DOHH2 (cell line): ENCODE results near the gene HHATL.

Source experiments
- H3F3A ChIP-seq: fragments of 200-600 bp; sonication (generic), shearing (Covaris generic); 2 replicates; pipeline ENCODE4 v1.6.0; 2016; ENCODE audit warnings: antibody characterized with exemption, mild to moderate bottlenecking; ENCODE audit not compliant: control insufficient read depth, insufficient read depth
- H3K27ac ChIP-seq: fragments of 200-600 bp; sonication (generic); 2 replicates; pipeline ENCODE4 v1.5.1; 2014; ENCODE audit warnings: low read depth, mild to moderate bottlenecking, low read length, moderate library complexity
- H3K27me3 ChIP-seq: fragments of 200-600 bp; sonication (generic); 2 replicates; pipeline ENCODE4 v1.6.1; 2014; ENCODE audit warnings: mild to moderate bottlenecking, low read length, mixed read lengths; ENCODE audit not compliant: control insufficient read depth
- H3K36me3 ChIP-seq: fragments of 200-600 bp; sonication (generic); 2 replicates; pipeline ENCODE4 v1.6.1; 2014; ENCODE audit warnings: mild to moderate bottlenecking, low read length, moderate library complexity, mixed read lengths; ENCODE audit not compliant: control insufficient read depth
- H3K4me1 ChIP-seq: fragments of 200-600 bp; sonication (generic); 2 replicates; pipeline ENCODE4 v1.6.1; 2014; ENCODE audit warnings: mild to moderate bottlenecking, low read length, mixed read lengths; ENCODE audit not compliant: control insufficient read depth
- H3K4me2 ChIP-seq: fragments of 200-600 bp; sonication (generic); 2 replicates; pipeline ENCODE4 v1.6.0; 2014; ENCODE audit warnings: mild to moderate bottlenecking, low read length, moderate library complexity
- H3K4me3 ChIP-seq: fragments of 200-600 bp; sonication (generic); 2 replicates; pipeline ENCODE4 v1.5.1; 2014; ENCODE audit warnings: mild to moderate bottlenecking, low read length, mixed read lengths
- H3K79me2 ChIP-seq: fragments of 200-600 bp; sonication (generic); 2 replicates; pipeline ENCODE4 v1.6.1; 2014; ENCODE audit warnings: mild to moderate bottlenecking, low read length, mixed read lengths; ENCODE audit not compliant: control insufficient read depth
- H3K9me2 ChIP-seq: fragments of 200-600 bp; sonication (generic); replicated peaks from 2 replicates; pipeline ENCODE4 v1.6.1; 2014; ENCODE audit warnings: mild to moderate bottlenecking, low read length, mixed read lengths; ENCODE audit not compliant: control insufficient read depth
- H3K9me3 ChIP-seq: fragments of 200-600 bp; sonication (generic); 2 replicates; pipeline ENCODE4 v1.6.1; 2014; ENCODE audit warnings: antibody characterized with exemption, low read length, mixed read lengths; ENCODE audit not compliant: control insufficient read depth, insufficient read depth
- H4K20me1 ChIP-seq: fragments of 200-600 bp; sonication (generic); 2 replicates; pipeline ENCODE4 v1.6.0; 2014; ENCODE audit warnings: low read depth, mild to moderate bottlenecking, antibody characterized with exemption, low read length, moderate library complexity; ENCODE audit not compliant: control insufficient read depth, insufficient read depth
- CTCF ChIP-seq: fragments of 200-600 bp; sonication (generic); IDR thresholded peaks from one replicate; pipeline ENCODE4 v1.5.1; 2014; ENCODE audit warnings: antibody characterized with exemption, mild to moderate bottlenecking, low read depth, low read length; ENCODE audit not compliant: poor library complexity, severe bottlenecking
- EZH2phosphoT487 ChIP-seq: fragments of 200-600 bp; sonication (generic); IDR thresholded peaks from 2 replicates; pipeline ENCODE4 v1.6.1; 2017; ENCODE audit warnings: borderline replicate concordance, mild to moderate bottlenecking, antibody characterized with exemption, low read length, moderate library complexity, mixed read lengths

HHATL gene

GRCh38 chr3:42741796-42742195 lies 39.2 kb upstream of the HHATL start:
- no peaks in the 10 kb centered on the region for H3K79me2 ChIP-seq
- no peaks in the 10 kb centered on the region for H4K20me1 ChIP-seq
- H3K36me3 ChIP-seq = no peaks in the 10 kb centered on the region
- H3F3A ChIP-seq = no peaks in the 10 kb centered on the region
- TF ChIP-seq EZH2phosphoT487 (no peak), CTCF (no peak)
- H3K4me1 ChIP-seq = no peaks in the 10 kb centered on the region
- H3K4me2 ChIP-seq = no peak overlapping the region
- H3K9me3 ChIP-seq = no peaks in the 10 kb centered on the region
- H3K27ac ChIP-seq = no peak overlapping the region
- no peaks in the 10 kb centered on the region for H3K27me3 ChIP-seq
- no peak overlapping the region for H3K4me3 ChIP-seq
- H3K9me2 ChIP-seq = no peaks in the 10 kb centered on the region

GRCh38 chr3:42739401-42740158 lies 37.0 kb upstream of the HHATL start:
- Histone ChIP-seq H3K27me3 (no peaks in the 10 kb centered on the region), H3K79me2 (no peaks in the 10 kb centered on the region), H3K9me3 (no peaks in the 10 kb centered on the region), H3F3A (no peaks in the 10 kb centered on the region), H3K4me3 (no peak overlapping the region), H3K27ac (no peak overlapping the region), H3K9me2 (no peaks in the 10 kb centered on the region), H3K4me2 (no peak overlapping the region), H4K20me1 (no peaks in the 10 kb centered on the region), H3K36me3 (no peaks in the 10 kb centered on the region), H3K4me1 (no peaks in the 10 kb centered on the region)
- no peak for TF ChIP-seq EZH2phosphoT487
- no peak for TF ChIP-seq CTCF

DNA sequence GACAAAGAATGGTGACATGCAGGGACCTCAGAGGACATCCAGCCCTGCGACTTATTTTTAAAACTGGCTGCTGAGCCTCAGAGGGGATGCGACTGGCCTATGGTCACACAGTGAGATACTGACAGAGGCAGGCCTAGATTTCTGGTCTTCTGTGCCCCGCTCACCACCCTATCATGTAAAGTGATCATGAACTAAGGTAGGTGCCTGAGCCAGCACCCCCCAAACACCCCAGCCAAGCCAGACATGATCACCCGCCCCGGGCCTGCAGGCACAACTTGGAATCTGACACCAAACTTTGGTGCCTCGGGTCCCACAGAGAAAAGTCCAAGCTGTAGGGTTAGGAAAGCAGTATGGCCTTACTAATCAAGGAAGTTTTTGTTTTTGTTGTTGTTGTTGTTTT lies 33.9 kb upstream of the HHATL start:
- Histone ChIP-seq H3F3A (no peaks in the 10 kb centered on the region), H3K9me2 (no peaks in the 10 kb centered on the region), H3K4me3 (no peak overlapping the region), H3K4me1 (no peaks in the 10 kb centered on the region), H3K4me2 (no peak overlapping the region), H4K20me1 (no peaks in the 10 kb centered on the region), H3K27ac (no peak overlapping the region), H3K36me3 (no peaks in the 10 kb centered on the region), H3K27me3 (no peaks in the 10 kb centered on the region), H3K79me2 (no peaks in the 10 kb centered on the region), H3K9me3 (no peaks in the 10 kb centered on the region)
- TF ChIP-seq CTCF = no peak
- no peak for TF ChIP-seq EZH2phosphoT487
